Liver (tissue), 9 donors: Measurements from ENCODE around the gene CUBN. TPM values are rescaled to one million over a fixed set of nuclear protein-coding genes. Genes with fewer than 3 reads are reported as not detected.

ENCODE experiments used
- DNase-seq: peaks from one replicate; pipeline ENCODE4 v3.0.0-alpha.2; 2017; ENCODE audit warnings: low spot score
- H3K27ac ChIP-seq, 2 donors: one replicate each; pipeline ENCODE4 v1.7.0; 2013; ENCODE audit warnings: inconsistent platforms in 2 of 2, low read length in 2 of 2, control low read depth in 1 of 2, low read depth in 1 of 2, mild to moderate bottlenecking in 1 of 2
- H3K27me3 ChIP-seq, 4 donors: one replicate each; pipeline versions ENCODE4 v1.6.1 to v1.7.0; 2013; ENCODE audit warnings: low read length in 3 of 4, inconsistent platforms in 1 of 4, mild to moderate bottlenecking in 1 of 4, moderate library complexity in 1 of 4; ENCODE audit not compliant: control insufficient read depth in 4 of 4, insufficient read depth in 4 of 4
- H3K36me3 ChIP-seq, 4 donors: one replicate each; pipeline versions ENCODE4 v1.6.1 to v1.7.0; 2013; ENCODE audit warnings: low read length in 3 of 4, mild to moderate bottlenecking in 3 of 4, low read depth in 1 of 4, moderate library complexity in 1 of 4; ENCODE audit not compliant: control insufficient read depth in 4 of 4, insufficient read depth in 3 of 4
- H3K4me1 ChIP-seq, 4 donors: one replicate each; pipeline versions ENCODE4 v1.6.1 to v1.7.0; 2013; ENCODE audit warnings: low read length in 3 of 4, mild to moderate bottlenecking in 3 of 4, moderate library complexity in 1 of 4; ENCODE audit not compliant: control insufficient read depth in 4 of 4, insufficient read depth in 4 of 4
- H3K4me3 ChIP-seq, 3 donors: one replicate each; pipeline versions ENCODE4 v1.6.1 to v1.7.0; 2013; ENCODE audit warnings: low read length in 3 of 3, control low read depth in 1 of 3, low read depth in 1 of 3, mild to moderate bottlenecking in 1 of 3
- H3K9ac ChIP-seq, 2 donors: one replicate each; pipeline ENCODE4 v1.7.0; 2013; ENCODE audit warnings: low read length in 2 of 2, mild to moderate bottlenecking in 2 of 2, moderate library complexity in 2 of 2, control low read depth in 1 of 2, low read depth in 1 of 2
- H3K9me3 ChIP-seq, 4 donors: one replicate each; pipeline versions ENCODE4 v1.6.1 to v1.7.0; 2013; ENCODE audit warnings: low read length in 3 of 4; ENCODE audit not compliant: control insufficient read depth in 4 of 4
- EGR1 ChIP-seq, 2 donors: IDR thresholded peaks; 2 replicates each; pipeline ENCODE4 v1.6.1; 2016 to 2018; ENCODE audit warnings: antibody characterized with exemption in 2 of 2, low read depth in 2 of 2
- FOXA1 ChIP-seq: IDR thresholded peaks from 2 replicates; pipeline ENCODE4 v1.6.1; 2016; ENCODE audit warnings: antibody characterized with exemption
- FOXA2 ChIP-seq: IDR thresholded peaks from 2 replicates; pipeline ENCODE4 v1.6.1; 2016; ENCODE audit warnings: antibody characterized with exemption
- GABPA ChIP-seq, 2 donors: IDR thresholded peaks in 1 of 2; conservative IDR thresholded peaks in 1 of 2; 2 replicates each; pipeline ENCODE4 v1.6.1; 2016; ENCODE audit warnings: antibody characterized with exemption in 2 of 2, mild to moderate bottlenecking in 1 of 2, moderate library complexity in 1 of 2
- HNF4A ChIP-seq, 2 donors: conservative IDR thresholded peaks; 2 replicates each; pipeline ENCODE4 v1.6.1; 2016; ENCODE audit warnings: antibody characterized with exemption in 2 of 2, mild to moderate bottlenecking in 2 of 2
- HNF4G ChIP-seq: IDR thresholded peaks from 2 replicates; pipeline ENCODE4 v1.6.1; 2016; ENCODE audit warnings: antibody characterized with exemption
- JUND ChIP-seq, 2 donors: IDR thresholded peaks; 2 replicates each; pipeline ENCODE4 v1.6.1; 2016; ENCODE audit warnings: antibody characterized with exemption in 2 of 2
- NR2F2 ChIP-seq: IDR thresholded peaks from 2 replicates; pipeline ENCODE4 v1.6.1; 2016; ENCODE audit warnings: antibody characterized with exemption
- RAD21 ChIP-seq, 2 donors: IDR thresholded peaks; 2 replicates each; pipeline ENCODE4 v1.6.1; 2016; ENCODE audit warnings: antibody characterized with exemption in 2 of 2, mild to moderate bottlenecking in 2 of 2
- RXRA ChIP-seq, 2 donors: IDR thresholded peaks; 2 replicates each; pipeline ENCODE4 v1.6.1; 2017 to 2018; ENCODE audit warnings: antibody characterized with exemption in 2 of 2, mild to moderate bottlenecking in 1 of 2
- SP1 ChIP-seq: IDR thresholded peaks from 2 replicates; pipeline ENCODE4 v1.6.1; 2018; ENCODE audit warnings: antibody characterized with exemption, mild to moderate bottlenecking
- YY1 ChIP-seq: IDR thresholded peaks from 2 replicates; pipeline ENCODE4 v1.6.1; 2016; ENCODE audit warnings: antibody characterized with exemption, mild to moderate bottlenecking
- WGBS: extraction: QIAGEN DNeasy Blood & Tissue Kit; methylation state at CpG from one replicate; pipeline ENCODE4 v1.1.7; 2013; 5-methylcytosine and 5-hydroxymethylcytosine counted together
- polyA plus RNA-seq, 2 donors: library from polyadenylated mRNA; stranded (reverse) in 1 of 2; unstranded in 1 of 2; fragments of 200-250 nt in 1 of 2; fragments of >200 nt in 1 of 2; fragmentation: Nextera tagmentation in 1 of 2; extraction: Ambion mirVana in 1 of 2; gene quantifications; one replicate each; pipeline versions ENCODE4 v1.2.1 to v1.2.3, GENCODE V29; 2013 to 2015
- total RNA-seq, 2 donors: library from RNA; depleted of rRNA; stranded (reverse); fragments of >200 nt; gene quantifications; one replicate each; pipeline ENCODE4 v1.2.3, GENCODE V29; 2014
- TF ChIP-seq, protein P1 (sequence below): IDR thresholded peaks from 2 replicates; pipeline ENCODE4 v1.6.1; 2016; ENCODE audit warnings: antibody characterized with exemption
- TF ChIP-seq, protein P2 (sequence below): IDR thresholded peaks from 2 replicates; pipeline ENCODE4 v1.6.1; 2016; ENCODE audit warnings: antibody characterized with exemption
- TF ChIP-seq, protein P3 (sequence below): IDR thresholded peaks from 2 replicates; pipeline ENCODE4 v1.6.1; 2016; ENCODE audit warnings: antibody characterized with exemption
- TF ChIP-seq, protein P4 (sequence below): IDR thresholded peaks from 2 replicates; pipeline ENCODE4 v1.6.1; 2016; ENCODE audit warnings: antibody characterized with exemption, mild to moderate bottlenecking
- TF ChIP-seq, protein P5 (sequence below): fragments of 150-350 bp; IDR thresholded peaks from 2 replicates; pipeline ENCODE4 v1.5.1; 2017; ENCODE audit warnings: improper control_type of control experiment, low read depth, low read length; ENCODE audit not compliant: missing input control
- donor health status: healthy.
- donor health status: healthy.
- donor health status: healthy.
- donor health status: healthy.
- donor health status: healthy.

The CUBN gene
- total and polyA plus RNA-seq, 4 donors: 0.01 to 0.67 (median 0.30) TPM

DNA sequence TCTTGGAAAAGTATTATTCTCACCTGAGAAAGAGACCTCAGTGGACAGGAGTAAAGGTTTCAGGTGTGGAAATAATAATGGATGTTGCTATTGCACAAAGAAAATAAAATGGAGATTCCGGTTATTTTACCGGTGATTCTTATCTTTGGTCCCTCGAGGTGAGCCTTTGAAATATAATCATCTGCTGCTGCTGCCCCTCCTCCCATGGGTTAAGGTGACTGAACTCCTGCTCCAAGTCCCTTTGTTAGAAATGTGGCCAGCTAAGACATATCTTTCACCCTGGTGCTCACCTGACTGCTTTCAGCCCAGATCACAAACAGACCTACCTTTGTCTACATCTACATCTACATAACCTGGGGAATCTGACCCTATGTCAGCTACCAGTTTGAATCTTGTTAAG is 5.7 kb downstream of the CUBN start (continued):
- TF ChIP-seq, protein P1, sequence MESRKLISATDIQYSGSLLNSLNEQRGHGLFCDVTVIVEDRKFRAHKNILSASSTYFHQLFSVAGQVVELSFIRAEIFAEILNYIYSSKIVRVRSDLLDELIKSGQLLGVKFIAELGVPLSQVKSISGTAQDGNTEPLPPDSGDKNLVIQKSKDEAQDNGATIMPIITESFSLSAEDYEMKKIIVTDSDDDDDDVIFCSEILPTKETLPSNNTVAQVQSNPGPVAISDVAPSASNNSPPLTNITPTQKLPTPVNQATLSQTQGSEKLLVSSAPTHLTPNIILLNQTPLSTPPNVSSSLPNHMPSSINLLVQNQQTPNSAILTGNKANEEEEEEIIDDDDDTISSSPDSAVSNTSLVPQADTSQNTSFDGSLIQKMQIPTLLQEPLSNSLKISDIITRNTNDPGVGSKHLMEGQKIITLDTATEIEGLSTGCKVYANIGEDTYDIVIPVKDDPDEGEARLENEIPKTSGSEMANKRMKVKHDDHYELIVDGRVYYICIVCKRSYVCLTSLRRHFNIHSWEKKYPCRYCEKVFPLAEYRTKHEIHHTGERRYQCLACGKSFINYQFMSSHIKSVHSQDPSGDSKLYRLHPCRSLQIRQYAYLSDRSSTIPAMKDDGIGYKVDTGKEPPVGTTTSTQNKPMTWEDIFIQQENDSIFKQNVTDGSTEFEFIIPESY: no peak
- no peak for TF ChIP-seq HNF4A (conservative IDR thresholded peaks at IDR 0.05)
- TF ChIP-seq, protein P2, sequence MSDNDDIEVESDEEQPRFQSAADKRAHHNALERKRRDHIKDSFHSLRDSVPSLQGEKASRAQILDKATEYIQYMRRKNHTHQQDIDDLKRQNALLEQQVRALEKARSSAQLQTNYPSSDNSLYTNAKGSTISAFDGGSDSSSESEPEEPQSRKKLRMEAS: no peak
- no peak for TF ChIP-seq HNF4G
- TF ChIP-seq, protein P3, sequence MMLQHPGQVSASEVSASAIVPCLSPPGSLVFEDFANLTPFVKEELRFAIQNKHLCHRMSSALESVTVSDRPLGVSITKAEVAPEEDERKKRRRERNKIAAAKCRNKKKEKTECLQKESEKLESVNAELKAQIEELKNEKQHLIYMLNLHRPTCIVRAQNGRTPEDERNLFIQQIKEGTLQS: no peak
- TF ChIP-seq NR2F2: no peak

DNA sequence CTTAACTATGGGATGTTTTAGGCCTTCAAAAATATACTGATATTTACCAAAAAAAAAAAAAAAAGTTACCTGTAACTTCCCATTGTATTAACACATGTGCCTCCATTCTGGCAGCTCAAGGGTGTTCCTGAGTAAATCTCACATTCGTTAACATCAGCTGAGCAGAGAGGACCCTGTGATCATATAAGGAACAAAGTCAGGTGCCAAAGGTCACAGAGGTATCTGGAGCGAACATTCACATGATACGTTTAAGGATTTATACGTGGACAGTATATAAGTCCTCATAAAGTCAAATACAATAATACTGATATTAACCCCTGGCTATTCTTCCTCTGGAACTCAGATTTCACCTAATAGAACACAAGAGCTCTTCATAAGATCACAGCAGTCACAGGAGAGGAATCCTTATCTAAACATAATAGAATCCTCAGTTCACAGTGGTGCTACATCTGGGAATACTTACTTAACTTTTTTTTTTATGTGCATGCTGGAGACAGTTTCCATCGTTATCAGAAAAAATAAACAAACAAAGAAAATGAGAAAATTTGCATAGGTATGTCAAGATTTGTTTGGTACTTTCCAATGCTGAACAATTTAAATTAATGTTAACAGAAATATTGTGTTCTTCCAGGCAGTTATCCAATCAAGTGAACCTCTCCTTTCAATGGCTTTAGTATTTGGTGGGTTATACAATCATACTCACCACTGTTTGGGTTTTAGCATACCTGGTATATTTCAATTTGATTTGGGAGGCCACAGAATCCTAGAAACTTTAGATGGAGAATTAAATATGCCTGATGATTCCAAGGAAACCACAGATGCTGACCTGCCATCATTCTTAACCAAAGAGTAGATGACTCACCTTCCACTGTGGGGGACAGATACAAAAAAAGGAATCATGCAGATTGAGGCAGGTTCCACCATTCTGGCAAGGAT is 6.6 kb downstream of the CUBN start:
- TF ChIP-seq GABPA (IDR thresholded peaks at IDR 0.05 in 1 of 2, conservative IDR thresholded peaks at IDR 0.05 in 1 of 2): no peak
- TF ChIP-seq, protein P2: no peak
- no peak for TF ChIP-seq RAD21 (IDR thresholded peaks at IDR 0.05)
- TF ChIP-seq NR2F2: no peak
- TF ChIP-seq EGR1 (IDR thresholded peaks at IDR 0.05; ENCODE audit: low read depth in 2 of 2): no peak
- no peak for TF ChIP-seq YY1
- no peak for TF ChIP-seq RXRA (IDR thresholded peaks at IDR 0.05)
- TF ChIP-seq, protein P4, sequence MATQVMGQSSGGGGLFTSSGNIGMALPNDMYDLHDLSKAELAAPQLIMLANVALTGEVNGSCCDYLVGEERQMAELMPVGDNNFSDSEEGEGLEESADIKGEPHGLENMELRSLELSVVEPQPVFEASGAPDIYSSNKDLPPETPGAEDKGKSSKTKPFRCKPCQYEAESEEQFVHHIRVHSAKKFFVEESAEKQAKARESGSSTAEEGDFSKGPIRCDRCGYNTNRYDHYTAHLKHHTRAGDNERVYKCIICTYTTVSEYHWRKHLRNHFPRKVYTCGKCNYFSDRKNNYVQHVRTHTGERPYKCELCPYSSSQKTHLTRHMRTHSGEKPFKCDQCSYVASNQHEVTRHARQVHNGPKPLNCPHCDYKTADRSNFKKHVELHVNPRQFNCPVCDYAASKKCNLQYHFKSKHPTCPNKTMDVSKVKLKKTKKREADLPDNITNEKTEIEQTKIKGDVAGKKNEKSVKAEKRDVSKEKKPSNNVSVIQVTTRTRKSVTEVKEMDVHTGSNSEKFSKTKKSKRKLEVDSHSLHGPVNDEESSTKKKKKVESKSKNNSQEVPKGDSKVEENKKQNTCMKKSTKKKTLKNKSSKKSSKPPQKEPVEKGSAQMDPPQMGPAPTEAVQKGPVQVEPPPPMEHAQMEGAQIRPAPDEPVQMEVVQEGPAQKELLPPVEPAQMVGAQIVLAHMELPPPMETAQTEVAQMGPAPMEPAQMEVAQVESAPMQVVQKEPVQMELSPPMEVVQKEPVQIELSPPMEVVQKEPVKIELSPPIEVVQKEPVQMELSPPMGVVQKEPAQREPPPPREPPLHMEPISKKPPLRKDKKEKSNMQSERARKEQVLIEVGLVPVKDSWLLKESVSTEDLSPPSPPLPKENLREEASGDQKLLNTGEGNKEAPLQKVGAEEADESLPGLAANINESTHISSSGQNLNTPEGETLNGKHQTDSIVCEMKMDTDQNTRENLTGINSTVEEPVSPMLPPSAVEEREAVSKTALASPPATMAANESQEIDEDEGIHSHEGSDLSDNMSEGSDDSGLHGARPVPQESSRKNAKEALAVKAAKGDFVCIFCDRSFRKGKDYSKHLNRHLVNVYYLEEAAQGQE: no peak
- TF ChIP-seq FOXA1: no peak
- TF ChIP-seq SP1: no peak
- TF ChIP-seq, protein P3: no peak
- TF ChIP-seq, protein P5, sequence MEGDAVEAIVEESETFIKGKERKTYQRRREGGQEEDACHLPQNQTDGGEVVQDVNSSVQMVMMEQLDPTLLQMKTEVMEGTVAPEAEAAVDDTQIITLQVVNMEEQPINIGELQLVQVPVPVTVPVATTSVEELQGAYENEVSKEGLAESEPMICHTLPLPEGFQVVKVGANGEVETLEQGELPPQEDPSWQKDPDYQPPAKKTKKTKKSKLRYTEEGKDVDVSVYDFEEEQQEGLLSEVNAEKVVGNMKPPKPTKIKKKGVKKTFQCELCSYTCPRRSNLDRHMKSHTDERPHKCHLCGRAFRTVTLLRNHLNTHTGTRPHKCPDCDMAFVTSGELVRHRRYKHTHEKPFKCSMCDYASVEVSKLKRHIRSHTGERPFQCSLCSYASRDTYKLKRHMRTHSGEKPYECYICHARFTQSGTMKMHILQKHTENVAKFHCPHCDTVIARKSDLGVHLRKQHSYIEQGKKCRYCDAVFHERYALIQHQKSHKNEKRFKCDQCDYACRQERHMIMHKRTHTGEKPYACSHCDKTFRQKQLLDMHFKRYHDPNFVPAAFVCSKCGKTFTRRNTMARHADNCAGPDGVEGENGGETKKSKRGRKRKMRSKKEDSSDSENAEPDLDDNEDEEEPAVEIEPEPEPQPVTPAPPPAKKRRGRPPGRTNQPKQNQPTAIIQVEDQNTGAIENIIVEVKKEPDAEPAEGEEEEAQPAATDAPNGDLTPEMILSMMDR: no peak
- TF ChIP-seq JUND (IDR thresholded peaks at IDR 0.05): no peak
- TF ChIP-seq HNF4G: no peak
- TF ChIP-seq, protein P1: no peak
- TF ChIP-seq FOXA2: no peak
- no peak for TF ChIP-seq HNF4A (conservative IDR thresholded peaks at IDR 0.05)
- no peak overlapping the region for H3K9ac ChIP-seq
- 68% methylated on average over 5 of the region's 5 CpGs for WGBS
- DNase-seq: no peak
- no peaks in the 10 kb centered on the region for H3K27me3 ChIP-seq
- H3K9me3 ChIP-seq: no peaks in the 10 kb centered on the region
- H3K27ac ChIP-seq: no peak overlapping the region
- no peaks in the 10 kb centered on the region for H3K36me3 ChIP-seq
- peaks cover 0 to 28% (median 20%) of the 10 kb centered on the region in 4 donors for H3K4me1 ChIP-seq
- no peak overlapping the region for H3K4me3 ChIP-seq
